Ovary (tissue), 9 donors: ENCODE data around the gene LIMA1. TPM values are rescaled to one million over a fixed set of nuclear protein-coding genes. Genes with fewer than 3 reads are reported as not detected.
A peak's percentile ranks its signal among the peaks of the same experiment; 100 is the strongest.

Source experiments
- DNase-seq, 5 donors: peaks; one replicate each; pipeline ENCODE4 v3.0.0-alpha.2; 2019 to 2020
- H3K27ac ChIP-seq, 2 donors: fragments of 200-600 bp; one replicate each; pipeline versions ENCODE4 v1.5.1 to v1.8.0; 2019 to 2022
- H3K27me3 ChIP-seq: fragments of 200-600 bp; one replicate; pipeline ENCODE4 v1.8.0; 2022
- H3K36me3 ChIP-seq: fragments of 200-600 bp; sonication (generic); one replicate; pipeline ENCODE4 v1.5.1; 2019
- H3K4me1 ChIP-seq: one replicate; pipeline ENCODE4 v1.8.1; 2013; ENCODE audit warnings: mild to moderate bottlenecking, moderate library complexity; ENCODE audit not compliant: insufficient read depth
- H3K4me3 ChIP-seq: fragments of 200-600 bp; sonication (generic); one replicate; pipeline ENCODE4 v1.5.1; 2017
- H3K9me3 ChIP-seq, 2 donors: fragments of 200-600 bp in 1 of 2; sonication (generic) in 1 of 2; one replicate each; pipeline versions ENCODE4 v1.5.1 to v1.8.1; 2013 to 2019; ENCODE audit warnings: mild to moderate bottlenecking in 1 of 2, moderate library complexity in 1 of 2
- EP300 ChIP-seq: sonication (generic); formaldehyde crosslinking; IDR thresholded peaks from one replicate; pipeline ENCODE4 v1.6.1; 2017; ENCODE audit warnings: antibody characterized with exemption
- POLR2A ChIP-seq: fragments of 450-650 bp; IDR thresholded peaks from one replicate; pipeline ENCODE4 v1.6.1; 2017; ENCODE audit warnings: antibody characterized with exemption, mild to moderate bottlenecking, moderate library complexity
- WGBS, 3 donors: extraction: QIAGEN DNeasy Blood & Tissue Kit in 1 of 3; methylation state at CpG; one replicate each; pipeline versions ENCODE4 v1.1.5 to v1.1.7; 2013 to 2017; 5-methylcytosine and 5-hydroxymethylcytosine counted together
- intact Hi-C, 4 donors: fragments of 100-400 bp; cut with DNase I; formaldehyde crosslinking; loops; one replicate each; pipeline versions ENCODE4 v1.11.0 to v1.15.1; 2022 to 2023
- polyA plus RNA-seq, 2 donors: library from polyadenylated mRNA; stranded (reverse); fragments of 200-250 nt in 1 of 2; fragments of 350-450 nt in 1 of 2; fragmentation: Illumina TruSeq in 1 of 2; extraction: RNeasy Lipid Tissue Mini Kit (QIAGEN cat#74804) in 1 of 2; gene quantifications; one replicate each; pipeline ENCODE4 v1.2.3, GENCODE V29; 2013 to 2014
- total RNA-seq, 7 donors: library from RNA; depleted of rRNA in 2 of 7; stranded (reverse); fragments of >200 nt in 2 of 7; fragmentation: NEBNext Ultra II Directional in 3 of 7; extraction: Animal tissue kit (Norgen Biotek cat#: 25700) in 3 of 7; gene quantifications; one replicate each; pipeline versions ENCODE4 v1.1.0 to v1.2.4, GENCODE V29; 2016 to 2023
- TF ChIP-seq, protein P1 (sequence below), 3 donors: fragments of 450-650 bp in 2 of 3; fragments of 200-600 bp in 1 of 3; IDR thresholded peaks; one replicate each; pipeline versions ENCODE4 v1.5.1 to v1.8.0; 2016 to 2022; ENCODE audit warnings: antibody characterized with exemption in 3 of 3, mild to moderate bottlenecking in 1 of 3
- donor health status: DM: no; HTN: no; CAD: no; lungs with moderate emphysema.
- donor health status: DM: no; HTN: no; CAD: no.
- donor health status: Bipolar disorder and iron deficiency.
- donor health status: DM: yes; HTN: yes; CAD: no.
- donor health status: DM: no; HTN: no; CAD: no.
- donor health status: DM: yes; HTN: yes; CAD: no.

Gene LIMA1
- total and polyA plus RNA-seq, 9 donors = 28.0 to 80.0 (median 45.2) TPM

DNA sequence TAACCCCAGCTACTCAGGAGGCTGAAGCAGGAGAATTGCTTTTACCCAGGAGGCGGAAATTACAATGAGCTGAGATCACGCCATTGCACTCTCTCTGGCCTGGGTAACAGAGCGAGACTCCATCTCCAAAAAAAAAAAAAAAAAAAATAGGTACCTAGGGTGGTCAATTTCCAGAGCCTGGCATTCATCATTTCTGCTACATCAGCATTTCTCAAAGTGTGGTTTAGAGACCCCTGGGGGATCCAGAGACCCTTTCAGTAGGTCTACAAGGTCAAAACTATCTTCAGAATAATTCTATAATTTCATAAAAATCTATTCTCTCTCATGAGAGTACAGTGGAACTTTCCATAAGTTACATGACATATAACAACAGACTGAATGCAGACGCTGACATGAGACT lies 136.0 kb downstream of the LIMA1 start:
- 94 to 98% (median 96%) methylated on average over 4 of the region's 4 CpGs for WGBS, 3 donors
- intact Hi-C loops = no loop called here
- H3K27ac ChIP-seq = no peak overlapping the region
- no peak for DNase-seq
- peaks cover 4% of the 10 kb centered on the region for H3K4me1 ChIP-seq
- TF ChIP-seq EP300 = no peak
- TF ChIP-seq, protein P1, sequence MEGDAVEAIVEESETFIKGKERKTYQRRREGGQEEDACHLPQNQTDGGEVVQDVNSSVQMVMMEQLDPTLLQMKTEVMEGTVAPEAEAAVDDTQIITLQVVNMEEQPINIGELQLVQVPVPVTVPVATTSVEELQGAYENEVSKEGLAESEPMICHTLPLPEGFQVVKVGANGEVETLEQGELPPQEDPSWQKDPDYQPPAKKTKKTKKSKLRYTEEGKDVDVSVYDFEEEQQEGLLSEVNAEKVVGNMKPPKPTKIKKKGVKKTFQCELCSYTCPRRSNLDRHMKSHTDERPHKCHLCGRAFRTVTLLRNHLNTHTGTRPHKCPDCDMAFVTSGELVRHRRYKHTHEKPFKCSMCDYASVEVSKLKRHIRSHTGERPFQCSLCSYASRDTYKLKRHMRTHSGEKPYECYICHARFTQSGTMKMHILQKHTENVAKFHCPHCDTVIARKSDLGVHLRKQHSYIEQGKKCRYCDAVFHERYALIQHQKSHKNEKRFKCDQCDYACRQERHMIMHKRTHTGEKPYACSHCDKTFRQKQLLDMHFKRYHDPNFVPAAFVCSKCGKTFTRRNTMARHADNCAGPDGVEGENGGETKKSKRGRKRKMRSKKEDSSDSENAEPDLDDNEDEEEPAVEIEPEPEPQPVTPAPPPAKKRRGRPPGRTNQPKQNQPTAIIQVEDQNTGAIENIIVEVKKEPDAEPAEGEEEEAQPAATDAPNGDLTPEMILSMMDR (IDR thresholded peaks at IDR 0.05) = no peak
- TF ChIP-seq POLR2A = no peak
- no peaks in the 10 kb centered on the region for H3K36me3 ChIP-seq
- no peaks in the 10 kb centered on the region for H3K9me3 ChIP-seq
- no peak overlapping the region for H3K4me3 ChIP-seq
- H3K27me3 ChIP-seq = no peaks in the 10 kb centered on the region

- Histone ChIP-seq H3K27ac (no peak overlapping the region), H3K36me3 (no peaks in the 10 kb centered on the region), H3K27me3 (no peaks in the 10 kb centered on the region), H3K4me1 (no peaks in the 10 kb centered on the region), H3K4me3 (no peak overlapping the region), H3K9me3 (no peaks in the 10 kb centered on the region)
- intact Hi-C loops = no loop called here
- TF ChIP-seq, protein P1 (IDR thresholded peaks at IDR 0.05) = no peak
- no peak for TF ChIP-seq EP300
- no peak for TF ChIP-seq POLR2A
- no peak for DNase-seq
- WGBS, 3 donors = 33 to 49% (median 47%) methylated on average over 2 of the region's 2 CpGs
Measured at GRCh38 chr12:50145439-50145838, 137.9 kb downstream of the LIMA1 start.

- Histone ChIP-seq H3K9me3 (no peaks in the 10 kb centered on the region), H3K4me1 (no peaks in the 10 kb centered on the region), H3K4me3 (no peak overlapping the region), H3K36me3 (no peaks in the 10 kb centered on the region), H3K27ac (no peak overlapping the region), H3K27me3 (no peaks in the 10 kb centered on the region)
- 83 to 93% (median 89%) methylated on average over 8 of the region's 8 CpGs for WGBS, 3 donors
- no peak for DNase-seq
- TF ChIP-seq EP300 = no peak
- TF ChIP-seq, protein P1 (IDR thresholded peaks at IDR 0.05) = no peak
- TF ChIP-seq POLR2A = no peak
- intact Hi-C loops = no loop called here
Measured at GRCh38 chr12:50142993-50143392, 140.3 kb downstream of the LIMA1 start.

DNA sequence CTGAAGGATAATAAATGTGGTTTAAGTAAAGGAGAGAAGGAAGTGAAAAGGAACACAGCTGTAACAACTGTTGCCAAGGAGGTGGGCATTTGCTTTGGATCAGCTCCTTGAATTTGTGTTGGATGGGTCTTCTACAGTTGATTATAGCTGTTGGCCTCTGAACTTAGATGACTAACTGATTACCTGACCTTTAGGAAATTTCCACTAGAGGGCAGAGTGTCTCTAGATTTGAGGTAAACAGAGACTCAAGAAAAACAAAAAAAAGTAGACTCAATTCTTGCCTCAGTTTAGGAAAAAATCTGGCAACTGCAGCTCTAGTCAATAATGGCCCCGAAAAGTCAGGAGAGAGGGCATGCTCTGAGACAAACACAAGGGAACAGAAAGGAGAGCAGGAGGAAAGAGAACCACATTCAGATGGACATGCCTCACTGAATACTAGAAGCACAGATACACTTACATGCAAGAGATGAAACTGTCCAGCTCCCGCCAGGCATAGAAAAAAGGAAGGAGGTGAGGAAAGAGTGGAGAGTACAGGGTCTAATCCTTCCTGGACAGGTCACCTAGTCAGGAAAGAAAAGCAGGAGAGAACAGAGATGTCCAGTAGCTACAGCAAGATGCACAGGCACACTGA lies 150.7 kb downstream of the LIMA1 start:
- Histone ChIP-seq H3K4me1 (peaks cover 2% of the 10 kb centered on the region), H3K4me3 (no peak overlapping the region), H3K36me3 (no peaks in the 10 kb centered on the region), H3K9me3 (no peaks in the 10 kb centered on the region), H3K27me3 (no peaks in the 10 kb centered on the region), H3K27ac (no peak overlapping the region)
- TF ChIP-seq, protein P1 (IDR thresholded peaks at IDR 0.05) = peak in 1 of 3 donors; percentile 21
- TF ChIP-seq EP300 = no peak
- intact Hi-C loops = no loop called here
- WGBS, 3 donors = 74 to 97% (median 74%) methylated on average over 2 of the region's 2 CpGs
- no peak for DNase-seq
